A549 (cell line): ENCODE data around the gene GRAMD1A. TPM values are rescaled to one million over a fixed set of nuclear protein-coding genes. Genes with fewer than 3 reads are reported as not detected.
A peak's percentile ranks its signal among the peaks of the same experiment; 100 is the strongest.

Experiments
- ATAC-seq, 2 experiments: fragments of 200-7000 bp in 1 of 2; fragments of >200 bp in 1 of 2; cut with Nextera tagmentation in 1 of 2; cut with Tn5 transposase in 1 of 2; 3 replicates each; pipeline versions ENCODE4 v1.8.0 to v1.9.1; 2018 to 2020; ENCODE audit warnings: mild to moderate bottlenecking in 1 of 2, moderate library complexity in 1 of 2
- CTCF ChIA-PET: fragments of 300-600 bp; sonication (Branson Sonifier 250); formaldehyde crosslinking; extraction: SDS; loops from one replicate; lab custom pipeline; 2021; ENCODE audit warnings: antibody characterized with exemption, inconsistent platforms; lab: Yijun Ruan, JAX
- POLR2A ChIA-PET: fragments of 350-600 bp; formaldehyde crosslinking; extraction: SDS; loops from one replicate; lab custom pipeline; 2021; ENCODE audit warnings: antibody characterized with exemption, inconsistent platforms; lab: Yijun Ruan, JAX
- DNase-seq, 2 experiments: peaks; one replicate each; pipeline versions ENCODE4 v3.0.0 to v3.0.0-alpha.2; 2011 to 2016; ENCODE audit warnings: low read depth in 1 of 2, low spot score in 1 of 2
- FAIRE-seq: peaks from 2 replicates; lab custom pipeline; 2011; peaks lifted over from hg19 to GRCh38; lab: Jason Lieb, UNC
- H3K27ac ChIP-seq, 2 experiments: fragments of >200 bp; sonication (Bioruptor Twin); formaldehyde crosslinking; 3 replicates each; pipeline ENCODE4 v1.5.1; 2016 to 2017
- H3K4me1 ChIP-seq: fragments of >200 bp; sonication (Bioruptor Twin); formaldehyde crosslinking; 3 replicates; pipeline ENCODE4 v1.6.1; 2016
- H3K4me2 ChIP-seq: fragments of >200 bp; sonication (Bioruptor Twin); formaldehyde crosslinking; 3 replicates; pipeline ENCODE4 v1.6.1; 2016
- H3K4me3 ChIP-seq: fragments of >200 bp; sonication (Bioruptor Twin); formaldehyde crosslinking; 3 replicates; pipeline ENCODE4 v1.5.1; 2016
- H3K9me3 ChIP-seq: fragments of >200 bp; sonication (Bioruptor Twin); formaldehyde crosslinking; 3 replicates; pipeline ENCODE4 v1.6.1; 2016
- ATOH8 ChIP-seq: fragments of 250-450 bp; sonication (Bioruptor Pico); IDR thresholded peaks from 2 replicates; pipeline ENCODE4 v1.5.0; 2020; ENCODE audit warnings: low read depth, mild to moderate bottlenecking, moderate library complexity
- BHLHE40 ChIP-seq: IDR thresholded peaks from 2 replicates; pipeline ENCODE4 v1.6.1; 2012; ENCODE audit warnings: low read depth, low read length, inconsistent platforms
- CBX2 ChIP-seq: fragments of 200-600 bp; sonication (generic); IDR thresholded peaks from 2 replicates; pipeline ENCODE4 v1.6.1; 2016; ENCODE audit warnings: low read depth, mild to moderate bottlenecking, borderline replicate concordance
- CHD2 ChIP-seq: fragments of 150-350 bp; IDR thresholded peaks from 2 replicates; pipeline ENCODE4 v1.6.1; 2014; ENCODE audit warnings: low read length; ENCODE audit not compliant: partially characterized antibody
- CTCF ChIP-seq: fragments of >200 bp; sonication (Bioruptor Twin); formaldehyde crosslinking; IDR thresholded peaks from 3 replicates; pipeline ENCODE4 v1.5.1; 2016
- EHMT2 ChIP-seq: fragments of 200-600 bp; sonication (generic); IDR thresholded peaks from 2 replicates; pipeline ENCODE4 v1.6.1; 2016; ENCODE audit warnings: antibody characterized with exemption, low read depth, mild to moderate bottlenecking, moderate library complexity
- EP300 ChIP-seq, 2 experiments: fragments of >200 bp; sonication (Bioruptor Twin); formaldehyde crosslinking; IDR thresholded peaks; 2 replicates in 1 of 2; 3 replicates in 1 of 2; pipeline ENCODE4 v1.6.1; 2016 to 2017
- ESRRA ChIP-seq: fragments of 150-350 bp; IDR thresholded peaks from 2 replicates; pipeline ENCODE4 v1.6.1; 2014; ENCODE audit warnings: mild to moderate bottlenecking, low read length, borderline replicate concordance
- FOSB ChIP-seq: fragments of 250-450 bp; sonication (Bioruptor Pico); IDR thresholded peaks from 2 replicates; pipeline ENCODE4 v1.5.0; 2020; ENCODE audit warnings: mild to moderate bottlenecking, moderate library complexity
- FOSL2 ChIP-seq, 2 experiments: fragments of 450-650 bp in 1 of 2; fragments of >200 bp in 1 of 2; sonication (Bioruptor Twin) in 1 of 2; formaldehyde crosslinking; IDR thresholded peaks; 2 replicates each; pipeline versions ENCODE4 v1.5.0 to v1.6.1; 2016 to 2020; ENCODE audit warnings: mild to moderate bottlenecking in 1 of 2, moderate library complexity in 1 of 2
- HDAC2 ChIP-seq: fragments of 200-600 bp; sonication (generic); IDR thresholded peaks from 2 replicates; pipeline ENCODE4 v1.6.1; 2016
- HES2 ChIP-seq: fragments of >200 bp; sonication (Bioruptor Twin); formaldehyde crosslinking; IDR thresholded peaks from 2 replicates; pipeline ENCODE4 v1.6.1; 2016
- HMGXB4 ChIP-seq: fragments of 250-450 bp; sonication (Bioruptor Pico); IDR thresholded peaks from 2 replicates; pipeline ENCODE4 v1.5.0; 2021; ENCODE audit warnings: mild to moderate bottlenecking, moderate library complexity, borderline replicate concordance
- HOXA7 ChIP-seq: fragments of 250-450 bp; sonication (Bioruptor Pico); IDR thresholded peaks from 2 replicates; pipeline ENCODE4 v1.5.0; 2020; ENCODE audit warnings: mild to moderate bottlenecking, moderate library complexity
- HOXB5 ChIP-seq: fragments of 250-450 bp; sonication (Bioruptor Pico); IDR thresholded peaks from 2 replicates; pipeline ENCODE4 v1.5.0; 2020; ENCODE audit warnings: mild to moderate bottlenecking, moderate library complexity
- JUN ChIP-seq, 2 experiments: fragments of >200 bp; sonication (Bioruptor Twin); formaldehyde crosslinking; IDR thresholded peaks; 2 replicates in 1 of 2; 3 replicates in 1 of 2; pipeline ENCODE4 v1.6.1; 2016 to 2017
- KDM1A ChIP-seq: fragments of 200-600 bp; sonication (generic); IDR thresholded peaks from 2 replicates; pipeline ENCODE4 v1.6.1; 2016; ENCODE audit warnings: low read depth, mild to moderate bottlenecking
- MAFK ChIP-seq: fragments of 450-650 bp; IDR thresholded peaks from 2 replicates; pipeline ENCODE4 v1.6.1; 2014; ENCODE audit not compliant: partially characterized antibody
- MAZ ChIP-seq: fragments of 150-350 bp; IDR thresholded peaks from 2 replicates; pipeline ENCODE4 v1.6.1; 2014; ENCODE audit warnings: antibody characterized with exemption, low read depth, low read length, borderline replicate concordance
- MYC ChIP-seq: IDR thresholded peaks from 2 replicates; pipeline ENCODE4 v1.6.1; 2012; ENCODE audit warnings: mild to moderate bottlenecking, inconsistent platforms, low read length, improper control_type of control experiment, borderline replicate concordance
- NFE2L2 ChIP-seq: fragments of 150-350 bp; conservative IDR thresholded peaks from 2 replicates; pipeline ENCODE4 v1.6.1; 2014; ENCODE audit warnings: low read length
- NPAS2 ChIP-seq: fragments of 250-450 bp; sonication (Bioruptor Pico); IDR thresholded peaks from 2 replicates; pipeline ENCODE4 v1.8.0; 2022; ENCODE audit warnings: mild to moderate bottlenecking, moderate library complexity, borderline replicate concordance
- NR3C1 ChIP-seq: fragments of >200 bp; sonication (Bioruptor Twin); formaldehyde crosslinking; IDR thresholded peaks from 3 replicates; pipeline ENCODE4 v1.6.1; 2017
- PBX3 ChIP-seq: IDR thresholded peaks from 2 replicates; pipeline ENCODE4 v1.6.1; 2012
- PHF8 ChIP-seq: fragments of 200-600 bp; sonication (generic); IDR thresholded peaks from 2 replicates; pipeline ENCODE4 v1.6.1; 2016; ENCODE audit warnings: low read depth, mild to moderate bottlenecking, antibody characterized with exemption, moderate library complexity, borderline replicate concordance
- POLR2A ChIP-seq: IDR thresholded peaks from 2 replicates; pipeline ENCODE4 v1.6.1; 2012; ENCODE audit warnings: mild to moderate bottlenecking, low read length
- POLR2AphosphoS2 ChIP-seq: conservative IDR thresholded peaks from 2 replicates; pipeline ENCODE4 v1.6.1; 2012; ENCODE audit warnings: low read length, improper control_type of control experiment, inconsistent platforms
- RCOR1 ChIP-seq: fragments of 150-350 bp; IDR thresholded peaks from 2 replicates; pipeline ENCODE4 v1.6.1; 2014; ENCODE audit warnings: antibody characterized with exemption, low read length, low read depth
- RFX5 ChIP-seq: fragments of 450-650 bp; IDR thresholded peaks from 2 replicates; pipeline ENCODE4 v1.7.1; 2014; ENCODE audit warnings: antibody characterized with exemption, mild to moderate bottlenecking, moderate library complexity
- RNF2 ChIP-seq: fragments of 200-600 bp; sonication (generic); IDR thresholded peaks from 2 replicates; pipeline ENCODE4 v1.6.1; 2016; ENCODE audit warnings: low read depth, mild to moderate bottlenecking, antibody characterized with exemption, moderate library complexity, borderline replicate concordance
- ZC3H11A ChIP-seq: fragments of 450-650 bp; IDR thresholded peaks from 2 replicates; pipeline ENCODE4 v1.6.1; 2014; ENCODE audit warnings: antibody characterized with exemption, mild to moderate bottlenecking
- ZFP36 ChIP-seq: fragments of 450-650 bp; IDR thresholded peaks from 2 replicates; pipeline ENCODE4 v1.6.1; 2014; ENCODE audit warnings: borderline replicate concordance; ENCODE audit not compliant: partially characterized antibody
- ZNF302 ChIP-seq: fragments of 250-450 bp; sonication (Bioruptor Pico); IDR thresholded peaks from 2 replicates; pipeline ENCODE4 v1.9.0; 2021; ENCODE audit warnings: inconsistent platforms, mild to moderate bottlenecking, moderate library complexity
- WGBS: methylation state at CpG from one replicate; pipeline ENCODE4 v1.1.6; 2017; ENCODE audit errors: missing lambda C conversion rate; 5-methylcytosine and 5-hydroxymethylcytosine counted together
- polyA plus RNA-seq, 4 experiments: library from polyadenylated mRNA; depleted of rRNA in 3 of 4; stranded (reverse); fragments of >200 nt; fragmentation: RNase III in 1 of 4; extraction: RNeasy Plus Mini Kit Qiagen cat#74134 plus additional on column Dnase treatment in 1 of 4; gene quantifications; 2 replicates in 3 of 4; 3 replicates in 1 of 4; pipeline ENCODE4 v1.2.3, GENCODE V29; 2011 to 2017

Gene GRAMD1A
- polyA plus RNA-seq, 2 of the 4 experiments (the other 2 are of a cell fraction) = 128 to 184 TPM

GRCh38 chr19:35006342-35006998, 6.3 kb downstream of the GRAMD1A start:
- H3K4me3 ChIP-seq = peak overlapping the region; percentile 25
- ChIA-PET CTCF (interaction anchor here (0.8 to 61.4 kb wide), 15 partner anchors 6 to 137 kb away, joined by 3 to 1860 read pairs (median 4); partner anchors contain the start of genes FXYD7, GRAMD1A, SCN1B and ZNF792), POLR2A (interaction anchor here (0.6 to 3.7 kb wide), 18 partner anchors 8 to 636 kb away, joined by 3 to 45 read pairs (median 4); partner anchors contain the start of genes SCN1B, ZNF181, ZNF30 and ZNF302)
- H3K4me1 ChIP-seq = peaks cover 79% of the 10 kb centered on the region
- 4% methylated on average over 15 of the region's 15 CpGs for WGBS
- H3K27ac ChIP-seq = peak overlapping the region; percentile 93 to 94
- ATAC-seq (peak; percentile 84 to 92), FAIRE-seq (peak; percentile 100), DNase-seq (peak; percentile 98 to 100)
- H3K4me2 ChIP-seq = peak overlapping the region; percentile 76
- no peaks in the 10 kb centered on the region for H3K9me3 ChIP-seq
- TF ChIP-seq ATOH8 (CRISPR knock-in tag) (no peak), ZNF302 (CRISPR knock-in tag) (no peak), NR3C1 (no peak), NPAS2 (CRISPR knock-in tag) (no peak), EP300 (IDR thresholded peaks at IDR 0.05) (peak; percentile 97), HES2 (peak; percentile 89), ZFP36 (no peak), MAFK (peak; percentile 26), POLR2AphosphoS2 (peak; percentile 95; the same call in 1 of the 2 replicates), HMGXB4 (CRISPR knock-in tag) (no peak), HDAC2 (0 out of 2 replicates have a peak, but pooled peaks have one; percentile 3), CHD2 (peak; percentile 52), ZC3H11A (no peak; the same call in 1 of the 2 replicates), NFE2L2 (0 out of 2 replicates have a peak, but pooled peaks have one; percentile 1), PBX3 (peak; percentile 91), JUN (IDR thresholded peaks at IDR 0.05) (peak; percentile 100), CTCF (peak; percentile 24; the same call in 2 of the 3 replicates), BHLHE40 (no peak), MYC (peak; percentile 69), RNF2 (no peak), MAZ (peak; percentile 21; the same call in 1 of the 2 replicates), FOSB (peak; percentile 69), PHF8 (no peak), ESRRA (peak; percentile 64; the same call in 1 of the 2 replicates), RCOR1 (no peak), HOXA7 (CRISPR knock-in tag) (peak; percentile 87; the same call in 1 of the 2 replicates), KDM1A (no peak), FOSL2 (IDR thresholded peaks at IDR 0.05) (peak; percentile 96), FOSL2 (CRISPR knock-in tag; IDR thresholded peaks at IDR 0.05) (peak; percentile 98), HOXB5 (CRISPR knock-in tag) (peak; percentile 99), EHMT2 (no peak), CBX2 (no peak), POLR2A (no peak), RFX5 (0 out of 2 replicates have a peak, but pooled peaks have one; percentile 33)
